H1 (cell line): ENCODE data around the gene ACAD11. TPM values are rescaled to one million over a fixed set of nuclear protein-coding genes. Genes with fewer than 3 reads are reported as not detected.

Source experiments
- CTCF ChIA-PET: fragments of 300-600 bp; sonication (Branson Sonifier 250); formaldehyde crosslinking; loops from one replicate; lab custom pipeline; 2021; ENCODE audit not compliant: partially characterized antibody; lab: Charles Lee
- POLR2A ChIA-PET: fragments of 300-600 bp; sonication (Branson Sonifier 250); formaldehyde crosslinking; loops from one replicate; lab custom pipeline; 2021; ENCODE audit warnings: inconsistent platforms; ENCODE audit not compliant: partially characterized antibody; lab: Charles Lee
- DNase-seq, 2 experiments: peaks; one replicate each; pipeline versions ENCODE4 v3.0.0 to v3.0.0-alpha.2; 2010 to 2022; ENCODE audit warnings: low spot score in 2 of 2, low read depth in 1 of 2, mixed read lengths in 1 of 2
- FAIRE-seq: peaks from 2 replicates; lab custom pipeline; 2011; peaks lifted over from hg19 to GRCh38; lab: Jason Lieb, UNC
- H2AFZ ChIP-seq: 2 replicates; pipeline ENCODE4 v1.8.1; 2012; ENCODE audit warnings: low read length, inconsistent platforms
- H2AK5ac ChIP-seq: 2 replicates; pipeline ENCODE4 v1.6.1; 2013; ENCODE audit warnings: low read depth, low read length
- H2BK120ac ChIP-seq: replicated peaks from 2 replicates; pipeline ENCODE3; 2013; ENCODE audit warnings: low read depth, low read length, inconsistent platforms
- H2BK12ac ChIP-seq: 2 replicates; pipeline ENCODE4 v1.6.1; 2013; ENCODE audit warnings: low read depth, low read length
- H2BK15ac ChIP-seq: 2 replicates; pipeline ENCODE4 v1.6.1; 2013; ENCODE audit warnings: low read length
- H2BK20ac ChIP-seq: 2 replicates; pipeline ENCODE4 v1.6.1; 2013; ENCODE audit warnings: low read length
- H2BK5ac ChIP-seq: 2 replicates; pipeline ENCODE4 v1.6.1; 2013; ENCODE audit warnings: low read depth, low read length
- H3K14ac ChIP-seq: 2 replicates; pipeline ENCODE4 v1.6.1; 2013; ENCODE audit warnings: inconsistent platforms; ENCODE audit not compliant: insufficient read length
- H3K18ac ChIP-seq: 2 replicates; pipeline ENCODE4 v1.6.1; 2013; ENCODE audit warnings: low read length; ENCODE audit errors: extremely low read depth
- H3K23ac ChIP-seq: 2 replicates; pipeline ENCODE4 v1.6.1; 2013; ENCODE audit warnings: inconsistent platforms; ENCODE audit not compliant: insufficient read length
- H3K23me2 ChIP-seq: 2 replicates; pipeline ENCODE4 v1.6.1; 2013; ENCODE audit warnings: low read depth, low read length
- H3K27ac ChIP-seq: 2 replicates; pipeline ENCODE4 v1.6.1; 2011; ENCODE audit warnings: low read depth, low read length, inconsistent platforms
- H3K27me3 ChIP-seq, 4 experiments: replicated peaks in 1 of 4; 1 replicate in 1 of 4; 2 replicates in 3 of 4; pipeline versions ENCODE4 v1.6.1 to v1.8.1; 2011 to 2013; ENCODE audit warnings: low read length in 3 of 4, mild to moderate bottlenecking in 3 of 4, inconsistent platforms in 2 of 4, mixed read lengths in 2 of 4, moderate library complexity in 1 of 4; ENCODE audit not compliant: control insufficient read depth in 3 of 4, insufficient read depth in 3 of 4; ENCODE audit errors: extremely low read depth in 1 of 4
- H3K36me3 ChIP-seq, 4 experiments: 2 replicates each; pipeline versions ENCODE4 v1.6.1 to v1.8.1; 2011 to 2013; ENCODE audit warnings: mild to moderate bottlenecking in 4 of 4, low read length in 3 of 4, moderate library complexity in 2 of 4, control low read depth in 1 of 4, inconsistent platforms in 1 of 4; ENCODE audit not compliant: insufficient read depth in 4 of 4, control insufficient read depth in 2 of 4
- H3K4ac ChIP-seq: replicated peaks from 2 replicates; pipeline ENCODE3; 2013; ENCODE audit warnings: low read length, low read depth, mixed read lengths, inconsistent platforms; ENCODE audit not compliant: insufficient read length
- H3K4me1 ChIP-seq, 4 experiments: replicated peaks in 1 of 4; 1 replicate in 1 of 4; 2 replicates in 3 of 4; pipeline versions ENCODE4 v1.6.1 to v1.8.1; 2011 to 2013; ENCODE audit warnings: low read length in 3 of 4, inconsistent platforms in 2 of 4, mixed read lengths in 1 of 4; ENCODE audit not compliant: insufficient read depth in 4 of 4, control insufficient read depth in 3 of 4
- H3K4me2 ChIP-seq, 2 experiments: 2 replicates each; pipeline versions ENCODE4 v1.6.1 to v1.8.1; 2011 to 2013; ENCODE audit warnings: low read depth in 2 of 2, low read length in 2 of 2, control low read depth in 1 of 2, inconsistent platforms in 1 of 2, mild to moderate bottlenecking in 1 of 2; ENCODE audit not compliant: insufficient read depth in 1 of 2
- H3K4me3 ChIP-seq, 4 experiments: fragments of 200-600, 300-600 bp in 1 of 4; sonication (generic), shearing (Covaris generic), sonication (Bioruptor Twin) in 1 of 4; 2 replicates each; pipeline versions ENCODE4 v1.5.1 to v1.8.1; 2011 to 2016; ENCODE audit warnings: low read length in 4 of 4, low read depth in 3 of 4, control low read depth in 2 of 4, inconsistent platforms in 2 of 4, mild to moderate bottlenecking in 2 of 4, mixed read lengths in 1 of 4, moderate library complexity in 1 of 4; ENCODE audit not compliant: insufficient read depth in 2 of 4; ENCODE audit errors: extremely low read depth in 1 of 4
- H3K56ac ChIP-seq: replicated peaks from 2 replicates; pipeline ENCODE3; 2013; ENCODE audit warnings: low read depth, mild to moderate bottlenecking, mixed read lengths, low read length, inconsistent platforms; ENCODE audit not compliant: insufficient read length
- H3K79me1 ChIP-seq: 2 replicates; pipeline ENCODE4 v1.6.1; 2013; ENCODE audit warnings: low read depth, low read length, control low read depth
- H3K79me2 ChIP-seq, 2 experiments: 2 replicates each; pipeline versions ENCODE4 v1.6.1 to v1.8.1; 2012 to 2013; ENCODE audit warnings: low read length in 2 of 2, mild to moderate bottlenecking in 2 of 2, inconsistent platforms in 1 of 2; ENCODE audit not compliant: insufficient read depth in 2 of 2, control insufficient read depth in 1 of 2
- H3K9ac ChIP-seq, 4 experiments: replicated peaks in 1 of 4; 1 replicate in 1 of 4; 2 replicates in 3 of 4; pipeline versions ENCODE4 v1.6.1 to v1.8.1; 2011 to 2013; ENCODE audit warnings: low read depth in 3 of 4, low read length in 3 of 4, control low read depth in 2 of 4, mild to moderate bottlenecking in 2 of 4, moderate library complexity in 2 of 4, inconsistent platforms in 1 of 4; ENCODE audit errors: extremely low read depth in 1 of 4
- H3K9me3 ChIP-seq, 2 experiments: 2 replicates each; pipeline versions ENCODE4 v1.6.1 to v1.8.1; 2012 to 2013; ENCODE audit warnings: mild to moderate bottlenecking in 2 of 2, moderate library complexity in 2 of 2, control low read depth in 1 of 2, inconsistent platforms in 1 of 2, low read depth in 1 of 2, low read length in 1 of 2, mixed read lengths in 1 of 2; ENCODE audit not compliant: insufficient read depth in 2 of 2
- H4K20me1 ChIP-seq, 2 experiments: replicated peaks in 1 of 2; 2 replicates each; pipeline versions ENCODE3 to v1.8.1; 2011 to 2013; ENCODE audit warnings: inconsistent platforms in 2 of 2, low read length in 2 of 2, mild to moderate bottlenecking in 1 of 2; ENCODE audit not compliant: insufficient read depth in 2 of 2, control insufficient read depth in 1 of 2
- H4K5ac ChIP-seq: 2 replicates; pipeline ENCODE4 v1.6.1; 2013; ENCODE audit warnings: low read length, low read depth, mixed read lengths, inconsistent platforms; ENCODE audit not compliant: insufficient read length
- H4K8ac ChIP-seq: 2 replicates; pipeline ENCODE4 v1.8.0; 2013; ENCODE audit warnings: mild to moderate bottlenecking, moderate library complexity, low read length, inconsistent platforms; ENCODE audit not compliant: insufficient read depth; ENCODE audit errors: extremely low read depth
- H4K91ac ChIP-seq: replicated peaks from 2 replicates; pipeline ENCODE3; 2013; ENCODE audit warnings: low read length, mixed read lengths, inconsistent platforms; ENCODE audit not compliant: insufficient read length
- ASH2L ChIP-seq: fragments of 200-600, 300-600 bp; sonication (generic); IDR thresholded peaks from one replicate; pipeline ENCODE4 v1.7.1; 2017; ENCODE audit warnings: low read length
- BRCA1 ChIP-seq: IDR thresholded peaks from 2 replicates; pipeline ENCODE4 v1.6.1; 2012; ENCODE audit warnings: low read depth, low read length, improper control_type of control experiment
- CREB1 ChIP-seq: IDR thresholded peaks from 2 replicates; pipeline ENCODE4 v1.6.1; 2012; ENCODE audit warnings: inconsistent platforms
- E2F6 ChIP-seq: IDR thresholded peaks from 2 replicates; pipeline ENCODE4 v1.6.1; 2012; ENCODE audit warnings: inconsistent platforms
- HDAC6 ChIP-seq: IDR thresholded peaks from one replicate; pipeline ENCODE4 v1.7.1; 2012; ENCODE audit warnings: low read depth, mild to moderate bottlenecking, inconsistent platforms, low read length, moderate library complexity
- MAX ChIP-seq: IDR thresholded peaks from 2 replicates; pipeline ENCODE4 v1.6.1; 2012; ENCODE audit warnings: inconsistent platforms
- NRF1 ChIP-seq: IDR thresholded peaks from 2 replicates; pipeline ENCODE4 v1.6.1; 2011; ENCODE audit warnings: mild to moderate bottlenecking, low read depth, low read length, improper control_type of control experiment
- POLR2AphosphoS5 ChIP-seq: IDR thresholded peaks from 2 replicates; pipeline ENCODE4 v1.6.1; 2011; ENCODE audit warnings: low read depth, low read length
- RXRA ChIP-seq: IDR thresholded peaks from 2 replicates; pipeline ENCODE4 v1.6.1; 2011; ENCODE audit warnings: low read depth, mild to moderate bottlenecking, low read length, moderate library complexity; ENCODE audit not compliant: insufficient read depth
- SUZ12 ChIP-seq: fragments of 200-600 bp; sonication (generic); IDR thresholded peaks from 2 replicates; pipeline ENCODE4 v1.6.1; 2012; ENCODE audit warnings: mild to moderate bottlenecking, inconsistent platforms, low read length, moderate library complexity, mixed read lengths
- TAF7 ChIP-seq: optimal IDR thresholded peaks from 2 replicates; pipeline ENCODE3; 2011; ENCODE audit warnings: low read depth, mild to moderate bottlenecking, inconsistent platforms, low read length, moderate library complexity, borderline replicate concordance
- USF2 ChIP-seq: IDR thresholded peaks from 2 replicates; pipeline ENCODE4 v1.6.1; 2011; ENCODE audit warnings: low read length, improper control_type of control experiment
- YY1 ChIP-seq: IDR thresholded peaks from 2 replicates; pipeline ENCODE4 v1.6.1; 2011; ENCODE audit warnings: low read depth, mild to moderate bottlenecking, low read length
- WGBS, 2 experiments: shearing (Covaris generic) in 1 of 2; methylation state at CpG; one replicate each; pipeline versions ENCODE4 v1.1.6 to v1.1.7; 2013 to 2015; ENCODE audit warnings: low lambda C conversion rate in 2 of 2, mixed read lengths in 2 of 2, inconsistent platforms in 1 of 2, low coverage in 1 of 2, missing lambda C conversion rate in 1 of 2; ENCODE audit not compliant: insufficient replicate concordance in 2 of 2, insufficient coverage in 1 of 2, insufficient read length in 1 of 2; ENCODE audit errors: extremely low coverage in 1 of 2, missing lambda C conversion rate in 1 of 2; 5-methylcytosine and 5-hydroxymethylcytosine counted together
- polyA plus RNA-seq, 7 experiments: library from polyadenylated mRNA; depleted of rRNA in 3 of 7; stranded (reverse) in 5 of 7; unstranded in 2 of 7; fragments of >200 nt in 5 of 7; fragments of 200-250 nt in 2 of 7; gene quantifications; 1 replicate in 5 of 7; 2 replicates in 1 of 7; 4 replicates in 1 of 7; pipeline versions ENCODE4 v1.2.1 to v1.2.3, GENCODE V29; 2011 to 2013; ENCODE audit warnings: missing spikeins in 2 of 7, mixed read lengths in 2 of 7
- total RNA-seq: library from RNA; stranded (reverse); fragmentation: NEBNext Ultra II Directional; extraction: Animal tissue kit (Norgen Biotek cat#: 25700); gene quantifications from 2 replicates; pipeline ENCODE4 v1.2.1, GENCODE V29; 2021

The ACAD11 gene
- total and polyA plus RNA-seq, 2 of the 8 experiments (the other 6 are each of a cell fraction or from before 2014, with no cell fraction given) = 5.5 to 11.0 TPM

- Histone ChIP-seq H2BK20ac (no peak overlapping the region), H3K9me3 (no peaks in the 10 kb centered on the region), H4K5ac (no peak overlapping the region), H3K4ac (no peak overlapping the region), H3K79me2 (no peaks in the 10 kb centered on the region), H4K20me1 (no peaks in the 10 kb centered on the region), H3K23me2 (no peaks in the 10 kb centered on the region; the same call in 1 of the 2 replicates), H3K4me3 (no peak overlapping the region), H2AFZ (no peak overlapping the region), H3K4me2 (no peak overlapping the region), H3K18ac (no peak overlapping the region), H4K8ac (no peak overlapping the region), H3K36me3 (no peaks in the 10 kb centered on the region), H3K79me1 (no peaks in the 10 kb centered on the region), H3K56ac (no peak overlapping the region), H2BK5ac (no peak overlapping the region), H2BK12ac (no peak overlapping the region), H3K23ac (no peak overlapping the region), H2BK120ac (no peak overlapping the region), H3K4me1 (no peaks in the 10 kb centered on the region), H2BK15ac (no peak overlapping the region), H3K27me3 (no peaks in the 10 kb centered on the region), H3K14ac (no peak overlapping the region), H3K27ac (no peak overlapping the region), H4K91ac (no peak overlapping the region), H2AK5ac (no peak overlapping the region), H3K9ac (no peak overlapping the region)
- CTCF ChIA-PET = interaction anchor here (0.8 kb wide), 1 partner anchor 51 kb away, joined by 3 read pairs; no protein-coding TSS in a partner anchor
- DNase-seq (no peak), FAIRE-seq (no peak)
- 87% methylated on average over 1 of the region's 1 CpG; no CpG with 5 or more reads in 1 of the 2 experiments for WGBS, 2 experiments
- POLR2A ChIA-PET = no interaction called here
- TF ChIP-seq POLR2AphosphoS5 (no peak), YY1 (no peak), BRCA1 (no peak), ASH2L (no peak), CREB1 (no peak), NRF1 (no peak), HDAC6 (no peak), E2F6 (no peak), SUZ12 (no peak), USF2 (no peak), RXRA (no peak), MAX (no peak), TAF7 (no peak)
Measured at GRCh38 chr3:132587401-132587800, 72.2 kb downstream of the ACAD11 start.
